SK-N-SH treated with all-trans-retinoic acid at 6 μM for 48 hours (cell line): ENCODE data around the gene CRELD2.
A peak's percentile ranks its signal among the peaks of the same experiment; 100 is the strongest.

ENCODE experiments used
- ATAC-seq: fragments of 200-7000 bp; cut with Tn5 transposase; 3 replicates; pipeline ENCODE4 v1.9.1; 2020; ENCODE audit warnings: mild to moderate bottlenecking, moderate library complexity
- ARNTL ChIP-seq: fragments of 450-650 bp; formaldehyde crosslinking; IDR thresholded peaks from 2 replicates; pipeline ENCODE4 v1.5.0; 2020; ENCODE audit warnings: low read depth, mild to moderate bottlenecking, moderate library complexity, borderline replicate concordance
- BACH2 ChIP-seq: fragments of 250-450 bp; sonication (Bioruptor Pico); IDR thresholded peaks from 2 replicates; pipeline ENCODE4 v1.9.0; 2021; ENCODE audit warnings: mild to moderate bottlenecking, borderline replicate concordance
- CREB5 ChIP-seq: fragments of 250-450 bp; sonication (Bioruptor Pico); IDR thresholded peaks from 2 replicates; pipeline ENCODE4 v1.5.1; 2020; ENCODE audit warnings: low read depth, mild to moderate bottlenecking, moderate library complexity
- CSDC2 ChIP-seq: fragments of 250-450 bp; sonication (Bioruptor Pico); IDR thresholded peaks from 2 replicates; pipeline ENCODE4 v1.5.0; 2020; ENCODE audit warnings: mild to moderate bottlenecking, moderate library complexity
- CSRNP3 ChIP-seq: fragments of 250-450 bp; sonication (Bioruptor Pico); IDR thresholded peaks from 2 replicates; pipeline ENCODE4 v1.5.1; 2021; ENCODE audit warnings: mild to moderate bottlenecking, moderate library complexity
- GLIS3 ChIP-seq: fragments of 250-450 bp; sonication (Bioruptor Pico); IDR thresholded peaks from 2 replicates; pipeline ENCODE4 v1.5.0; 2020; ENCODE audit warnings: mild to moderate bottlenecking, moderate library complexity
- ISL1 ChIP-seq: fragments of 250-450 bp; sonication (Bioruptor Pico); IDR thresholded peaks from 2 replicates; pipeline ENCODE4 v2.1.2; 2022; ENCODE audit warnings: mild to moderate bottlenecking, moderate library complexity
- POU6F1 ChIP-seq: fragments of 250-450 bp; sonication (Bioruptor Pico); IDR thresholded peaks from 2 replicates; pipeline ENCODE4 v1.8.0; 2021; ENCODE audit warnings: low read depth, mild to moderate bottlenecking, moderate library complexity, borderline replicate concordance
- PPARA ChIP-seq: fragments of 250-450 bp; sonication (Bioruptor Pico); IDR thresholded peaks from 2 replicates; pipeline ENCODE4 v1.5.0; 2020; ENCODE audit warnings: mild to moderate bottlenecking, borderline replicate concordance
- SNAI2 ChIP-seq: fragments of 250-450 bp; sonication (Bioruptor Pico); IDR thresholded peaks from 2 replicates; pipeline ENCODE4 v1.5.0; 2020; ENCODE audit warnings: mild to moderate bottlenecking, moderate library complexity
- TCF4 ChIP-seq: fragments of 250-450 bp; sonication (Bioruptor Pico); IDR thresholded peaks from 2 replicates; pipeline ENCODE4 v1.8.0; 2021; ENCODE audit warnings: mild to moderate bottlenecking, moderate library complexity, borderline replicate concordance
- TOX ChIP-seq: fragments of 250-450 bp; sonication (Bioruptor Pico); IDR thresholded peaks from 2 replicates; pipeline ENCODE4 v1.8.0; 2021; ENCODE audit warnings: mild to moderate bottlenecking, moderate library complexity, borderline replicate concordance
- ZFP3 ChIP-seq: fragments of 250-450 bp; sonication (Bioruptor Pico); IDR thresholded peaks from 2 replicates; pipeline ENCODE4 v1.5.0; 2020; ENCODE audit warnings: mild to moderate bottlenecking, moderate library complexity
- ZFP30 ChIP-seq: fragments of 450-650 bp; formaldehyde crosslinking; IDR thresholded peaks from 2 replicates; pipeline ENCODE4 v1.5.0; 2022; ENCODE audit warnings: mild to moderate bottlenecking, moderate library complexity
- ZNF565 ChIP-seq: fragments of 450-650 bp; formaldehyde crosslinking; conservative IDR thresholded peaks from 2 replicates; pipeline ENCODE4 v1.5.0; 2020; ENCODE audit warnings: low read depth, mild to moderate bottlenecking, moderate library complexity
- ZNF8 ChIP-seq: fragments of 450-650 bp; formaldehyde crosslinking; IDR thresholded peaks from 2 replicates; pipeline ENCODE4 v1.5.0; 2020; ENCODE audit warnings: mild to moderate bottlenecking, moderate library complexity
- TF ChIP-seq, protein P1 (sequence below): fragments of 250-450 bp; sonication (Bioruptor Pico); IDR thresholded peaks from 2 replicates; pipeline ENCODE4 v1.8.0; 2020; ENCODE audit warnings: mild to moderate bottlenecking, moderate library complexity, borderline replicate concordance

CRELD2 gene, protein sequence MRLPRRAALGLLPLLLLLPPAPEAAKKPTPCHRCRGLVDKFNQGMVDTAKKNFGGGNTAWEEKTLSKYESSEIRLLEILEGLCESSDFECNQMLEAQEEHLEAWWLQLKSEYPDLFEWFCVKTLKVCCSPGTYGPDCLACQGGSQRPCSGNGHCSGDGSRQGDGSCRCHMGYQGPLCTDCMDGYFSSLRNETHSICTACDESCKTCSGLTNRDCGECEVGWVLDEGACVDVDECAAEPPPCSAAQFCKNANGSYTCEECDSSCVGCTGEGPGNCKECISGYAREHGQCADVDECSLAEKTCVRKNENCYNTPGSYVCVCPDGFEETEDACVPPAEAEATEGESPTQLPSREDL

DNA sequence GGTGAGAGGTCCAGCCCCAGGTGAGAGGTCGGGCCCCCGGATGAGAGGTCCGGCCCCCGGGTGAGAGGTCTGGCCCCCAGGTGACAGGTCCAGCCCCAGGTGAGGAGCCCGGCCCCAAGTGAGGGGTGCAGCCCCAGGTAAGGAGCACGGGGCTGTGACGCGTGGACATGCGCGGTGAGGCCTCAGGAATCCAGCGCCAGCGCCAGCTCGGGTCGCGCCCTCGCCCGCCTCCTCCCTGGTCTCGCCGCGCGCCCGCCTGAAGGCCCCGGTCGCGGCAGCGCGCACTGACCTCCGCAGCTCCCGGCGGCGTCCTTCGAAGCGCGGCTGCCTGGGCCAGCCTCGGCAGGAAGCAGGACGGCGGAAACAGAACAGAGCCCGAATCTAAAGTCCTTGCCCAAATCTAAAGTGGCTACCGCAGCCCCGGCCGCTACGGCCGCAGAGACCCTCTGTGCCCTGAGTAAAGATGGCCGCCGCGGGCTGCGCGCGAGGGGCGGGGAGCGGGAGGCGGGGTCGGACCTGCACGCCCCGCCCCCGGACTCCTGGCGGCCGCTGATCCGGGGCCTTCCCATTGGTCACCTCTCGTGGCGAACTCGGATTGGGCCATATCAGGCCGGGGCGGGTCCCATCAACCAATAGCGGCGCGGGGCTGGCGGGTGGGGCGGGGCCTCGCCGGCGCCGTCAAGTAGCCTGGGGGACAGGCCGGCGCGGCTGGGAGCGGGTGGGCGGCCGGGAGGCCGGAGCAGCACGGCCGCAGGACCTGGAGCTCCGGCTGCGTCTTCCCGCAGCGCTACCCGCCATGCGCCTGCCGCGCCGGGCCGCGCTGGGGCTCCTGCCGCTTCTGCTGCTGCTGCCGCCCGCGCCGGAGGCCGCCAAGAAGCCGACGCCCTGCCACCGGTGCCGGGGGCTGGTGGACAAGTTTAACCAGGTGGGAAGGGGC lies at the start of gene CRELD2, which contains the start of gene ALG12:
Gene CRELD2 (plus strand): TSS at position 661 of the 937 bp plus-strand sequence. CDS start 136 bp downstream, at position 797.
Gene ALG12 (minus strand): TSS at position 465 of the 937 bp plus-strand sequence. CDS start 4,673 bp downstream, outside the sequence.
- peak; percentile 97 for ATAC-seq
- TF ChIP-seq ZFP3 (CRISPR knock-in tag): 0 out of 2 replicates have a peak, but pooled peaks have one; percentile 49
- TF ChIP-seq CSRNP3 (CRISPR knock-in tag): no peak
- TF ChIP-seq ISL1: no peak
- no peak for TF ChIP-seq TCF4 (CRISPR knock-in tag)
- peak; percentile 57; the same call in 1 of the 2 replicates for TF ChIP-seq CSDC2 (CRISPR knock-in tag)

GRCh38 chr22:49869086-49869830 lies 49.2 kb upstream of the CRELD2 start:
- TF ChIP-seq BACH2: no peak
- no peak for TF ChIP-seq CREB5 (CRISPR knock-in tag)
- no peak for TF ChIP-seq ZFP30 (CRISPR knock-in tag)
- TF ChIP-seq PPARA (CRISPR knock-in tag): no peak
- TF ChIP-seq, protein P1, sequence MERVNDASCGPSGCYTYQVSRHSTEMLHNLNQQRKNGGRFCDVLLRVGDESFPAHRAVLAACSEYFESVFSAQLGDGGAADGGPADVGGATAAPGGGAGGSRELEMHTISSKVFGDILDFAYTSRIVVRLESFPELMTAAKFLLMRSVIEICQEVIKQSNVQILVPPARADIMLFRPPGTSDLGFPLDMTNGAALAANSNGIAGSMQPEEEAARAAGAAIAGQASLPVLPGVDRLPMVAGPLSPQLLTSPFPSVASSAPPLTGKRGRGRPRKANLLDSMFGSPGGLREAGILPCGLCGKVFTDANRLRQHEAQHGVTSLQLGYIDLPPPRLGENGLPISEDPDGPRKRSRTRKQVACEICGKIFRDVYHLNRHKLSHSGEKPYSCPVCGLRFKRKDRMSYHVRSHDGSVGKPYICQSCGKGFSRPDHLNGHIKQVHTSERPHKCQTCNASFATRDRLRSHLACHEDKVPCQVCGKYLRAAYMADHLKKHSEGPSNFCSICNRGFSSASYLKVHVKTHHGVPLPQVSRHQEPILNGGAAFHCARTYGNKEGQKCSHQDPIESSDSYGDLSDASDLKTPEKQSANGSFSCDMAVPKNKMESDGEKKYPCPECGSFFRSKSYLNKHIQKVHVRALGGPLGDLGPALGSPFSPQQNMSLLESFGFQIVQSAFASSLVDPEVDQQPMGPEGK (CRISPR knock-in tag): no peak
- TF ChIP-seq TOX (CRISPR knock-in tag): no peak
- no peak for TF ChIP-seq CSRNP3 (CRISPR knock-in tag)
- no peak for TF ChIP-seq GLIS3 (CRISPR knock-in tag)
- no peak for TF ChIP-seq POU6F1
- TF ChIP-seq ZNF8 (CRISPR knock-in tag): no peak
- TF ChIP-seq SNAI2: no peak
- no peak for TF ChIP-seq ARNTL (CRISPR knock-in tag)
- TF ChIP-seq ZFP3 (CRISPR knock-in tag): no peak
- no peak for ATAC-seq

GRCh38 chr22:49869845-49870712 lies 48.4 kb upstream of the CRELD2 start:
- TF ChIP-seq ARNTL (CRISPR knock-in tag): no peak
- no peak for TF ChIP-seq ZNF565 (CRISPR knock-in tag)
- peak; percentile 89 for TF ChIP-seq ZNF8 (CRISPR knock-in tag)
- TF ChIP-seq, all 23 proteins: peak for 1
- no peak for ATAC-seq
